IPS-15b (cell line): ENCODE results near the gene MXRA8.
"Not testable (repeated sequence)": the region's sequence is repeated elsewhere in the genome, so short reads cannot be mapped to it uniquely, and the experiment has no call there.

Source experiments
- H3K27me3 ChIP-seq: one replicate; pipeline ENCODE4 v1.6.1; 2013; ENCODE audit warnings: low read length; ENCODE audit not compliant: control insufficient read depth, insufficient read depth
- H3K36me3 ChIP-seq: one replicate; pipeline ENCODE4 v1.6.1; 2013; ENCODE audit warnings: low read length; ENCODE audit not compliant: control insufficient read depth, insufficient read depth
- H3K4me1 ChIP-seq: one replicate; pipeline ENCODE4 v1.6.1; 2013; ENCODE audit warnings: mild to moderate bottlenecking, low read length; ENCODE audit not compliant: control insufficient read depth, insufficient read depth
- H3K4me3 ChIP-seq: one replicate; pipeline ENCODE4 v1.5.1; 2013; ENCODE audit warnings: low read depth, low read length
- H3K9ac ChIP-seq: one replicate; pipeline ENCODE4 v1.6.1; 2013; ENCODE audit warnings: low read depth, mild to moderate bottlenecking, low read length
- H3K9me3 ChIP-seq: one replicate; pipeline ENCODE4 v1.6.1; 2013; ENCODE audit warnings: mild to moderate bottlenecking, low read length; ENCODE audit not compliant: control insufficient read depth, insufficient read depth

MXRA8 gene

GRCh38 chr1:1373051-1373814 lies 14.9 kb upstream of the MXRA8 start:
- H3K4me3 ChIP-seq, result no peak overlapping the region
- H3K27me3 ChIP-seq, result no peaks in the 10 kb centered on the region
- peaks cover 3% of the 10 kb centered on the region for H3K4me1 ChIP-seq
- no peak overlapping the region for H3K9ac ChIP-seq
- no peaks in the 10 kb centered on the region for H3K9me3 ChIP-seq
- peaks cover 12% of the 10 kb centered on the region for H3K36me3 ChIP-seq

- peak overlapping the region; percentile 18 for H3K4me3 ChIP-seq
Measured at GRCh38 chr1:1371746-1372711, 13.7 kb upstream of the MXRA8 start.

GRCh38 chr1:1371364-1371745 lies 13.0 kb upstream of the MXRA8 start:
- H3K36me3 ChIP-seq, result peaks cover 12% of the 10 kb centered on the region
- H3K4me3 ChIP-seq, result no peak overlapping the region

More at GRCh38 chr1:1371746-1372711, 13.7 kb upstream of the MXRA8 start:
- Histone ChIP-seq H3K36me3 (peaks cover 12% of the 10 kb centered on the region), H3K27me3 (no peaks in the 10 kb centered on the region), H3K9me3 (peaks cover 5% of the 10 kb centered on the region), H3K4me1 (peaks cover 3% of the 10 kb centered on the region), H3K9ac (no peak overlapping the region)

GRCh38 chr1:1370771-1371300 lies 12.5 kb upstream of the MXRA8 start:
- Histone ChIP-seq H3K9ac (no peak overlapping the region), H3K4me1 (peaks cover 3% of the 10 kb centered on the region), H3K27me3 (no peaks in the 10 kb centered on the region), H3K4me3 (no peak overlapping the region), H3K36me3 (peaks cover 12% of the 10 kb centered on the region), H3K9me3 (peaks cover 15% of the 10 kb centered on the region)

More at GRCh38 chr1:1371364-1371745, 13.0 kb upstream of the MXRA8 start:
- Histone ChIP-seq H3K27me3 (no peaks in the 10 kb centered on the region), H3K9me3 (peaks cover 11% of the 10 kb centered on the region), H3K9ac (no peak overlapping the region), H3K4me1 (peaks cover 3% of the 10 kb centered on the region)

GRCh38 chr1:1370094-1370493 lies 11.7 kb upstream of the MXRA8 start:
- H3K9ac ChIP-seq, H3K4me3 ChIP-seq, H3K4me1 ChIP-seq, H3K27me3 ChIP-seq: not testable (repeated sequence)
- Histone ChIP-seq H3K36me3 (peaks cover 12% of the 10 kb centered on the region), H3K9me3 (peaks cover 15% of the 10 kb centered on the region)

- Histone ChIP-seq H3K36me3 (peaks cover 1% of the 10 kb centered on the region), H3K9ac (no peak overlapping the region), H3K27me3 (no peaks in the 10 kb centered on the region), H3K9me3 (peaks cover 15% of the 10 kb centered on the region), H3K4me3 (no peak overlapping the region), H3K4me1 (no peaks in the 10 kb centered on the region)
Measured at GRCh38 chr1:1367315-1367714, 9.0 kb upstream of the MXRA8 start.

GRCh38 chr1:1366699-1367066 lies 8.3 kb upstream of the MXRA8 start:
- H3K9me3 ChIP-seq, result peaks cover 15% of the 10 kb centered on the region
- no peaks in the 10 kb centered on the region for H3K36me3 ChIP-seq
- H3K9ac ChIP-seq, result no peak overlapping the region
- H3K27me3 ChIP-seq, result no peaks in the 10 kb centered on the region
- no peak overlapping the region for H3K4me3 ChIP-seq
- peaks cover 2% of the 10 kb centered on the region for H3K4me1 ChIP-seq

GRCh38 chr1:1365875-1366698 lies 7.7 kb upstream of the MXRA8 start:
- Histone ChIP-seq H3K9ac (no peak overlapping the region), H3K4me3 (no peak overlapping the region), H3K4me1 (peaks cover 2% of the 10 kb centered on the region), H3K27me3 (no peaks in the 10 kb centered on the region), H3K36me3 (no peaks in the 10 kb centered on the region), H3K9me3 (peaks cover 15% of the 10 kb centered on the region)

- peaks cover 2% of the 10 kb centered on the region for H3K4me1 ChIP-seq
- no peak overlapping the region for H3K9ac ChIP-seq
- no peaks in the 10 kb centered on the region for H3K27me3 ChIP-seq
- no peaks in the 10 kb centered on the region for H3K36me3 ChIP-seq
- H3K4me3 ChIP-seq, result no peak overlapping the region
- peaks cover 15% of the 10 kb centered on the region for H3K9me3 ChIP-seq
Measured at GRCh38 chr1:1364266-1364665, 5.9 kb upstream of the MXRA8 start.

- peaks cover 11% of the 10 kb centered on the region for H3K9me3 ChIP-seq
- H3K4me1 ChIP-seq, result peaks cover 5% of the 10 kb centered on the region
- no peak overlapping the region for H3K9ac ChIP-seq
- no peaks in the 10 kb centered on the region for H3K27me3 ChIP-seq
- no peaks in the 10 kb centered on the region for H3K36me3 ChIP-seq
- no peak overlapping the region for H3K4me3 ChIP-seq
Measured at GRCh38 chr1:1361982-1362423, 3.6 kb upstream of the MXRA8 start.
